ENCODE results near the gene IFNLR1. TPM values are rescaled to one million over a fixed set of nuclear protein-coding genes. Genes with fewer than 3 reads are reported as not detected.

The IFNLR1 gene
- total RNA-seq, 1 donor from 2014 or later, result 11.1 TPM

GRCh38 chr1:24150234-24151174, 36.6 kb downstream of the IFNLR1 start:
- ATAC-seq (peak; percentile 98), DNase-seq (peak; percentile 94)
- peaks cover 10% of the 10 kb centered on the region for H3K4me1 ChIP-seq
- no peak overlapping the region for H3K4me3 ChIP-seq
- TF ChIP-seq CTCF (IDR thresholded peaks at IDR 0.05), result peak; percentile 83
- no peaks in the 10 kb centered on the region for H3K36me3 ChIP-seq
- no peaks in the 10 kb centered on the region for H3K9me3 ChIP-seq
- H3K27me3 ChIP-seq, result peaks cover 6% of the 10 kb centered on the region
- intact Hi-C loops (cut with DNase I), result no loop called here
- H3K27ac ChIP-seq, result no peak overlapping the region

- H3K27ac ChIP-seq, result no peak overlapping the region
- peak; percentile 29 for ATAC-seq
- no peaks in the 10 kb centered on the region for H3K36me3 ChIP-seq
- H3K4me1 ChIP-seq, result peaks cover 10% of the 10 kb centered on the region
- DNase-seq, result no peak
- peaks cover 6% of the 10 kb centered on the region for H3K27me3 ChIP-seq
- no peak for TF ChIP-seq CTCF (IDR thresholded peaks at IDR 0.05)
- no peaks in the 10 kb centered on the region for H3K9me3 ChIP-seq
- intact Hi-C loops (cut with DNase I), result no loop called here
- no peak overlapping the region for H3K4me3 ChIP-seq
Measured at GRCh38 chr1:24149866-24150233, 37.2 kb downstream of the IFNLR1 start.

- no peak for TF ChIP-seq CTCF (IDR thresholded peaks at IDR 0.05)
- peaks cover 6% of the 10 kb centered on the region for H3K27me3 ChIP-seq
- H3K27ac ChIP-seq, result no peak overlapping the region
- H3K9me3 ChIP-seq, result no peaks in the 10 kb centered on the region
- no peak overlapping the region for H3K4me3 ChIP-seq
- ATAC-seq (no peak), DNase-seq (no peak)
- H3K4me1 ChIP-seq, result peaks cover 10% of the 10 kb centered on the region
- intact Hi-C loops (cut with DNase I), result no loop called here
- no peaks in the 10 kb centered on the region for H3K36me3 ChIP-seq
Measured at GRCh38 chr1:24147816-24148215, 39.3 kb downstream of the IFNLR1 start.

- no peak overlapping the region for H3K4me3 ChIP-seq
- intact Hi-C loops (cut with DNase I), result no loop called here
- ATAC-seq (no peak), DNase-seq (no peak)
- H3K27ac ChIP-seq, result no peak overlapping the region
- H3K36me3 ChIP-seq, result no peaks in the 10 kb centered on the region
- peaks cover 6% of the 10 kb centered on the region for H3K27me3 ChIP-seq
- no peak for TF ChIP-seq CTCF (IDR thresholded peaks at IDR 0.05)
- H3K9me3 ChIP-seq, result no peaks in the 10 kb centered on the region
- H3K4me1 ChIP-seq, result peaks cover 10% of the 10 kb centered on the region
Measured at GRCh38 chr1:24147194-24147593, 39.9 kb downstream of the IFNLR1 start.

GRCh38 chr1:24142546-24143534, 44.2 kb downstream of the IFNLR1 start, which contains the start of gene IL22RA1:
TSS of gene IL22RA1 (minus strand) at chr1:24143140. CDS start at chr1:24143082, 58 bp downstream.
- ATAC-seq, result peak; percentile 67
- TF ChIP-seq CTCF (IDR thresholded peaks at IDR 0.05), result no peak
- H3K4me1 ChIP-seq, result no peaks in the 10 kb centered on the region
- DNase-seq, result no peak
- intact Hi-C loops (cut with DNase I), result no loop called here
- no peak within 1 kb of the TSS for H3K27ac ChIP-seq
- no peaks in the 10 kb centered on the region for H3K36me3 ChIP-seq
- peak within 1 kb of the TSS; percentile 42 for H3K4me3 ChIP-seq
- no peaks in the 10 kb centered on the region for H3K27me3 ChIP-seq
- no peaks in the 10 kb centered on the region for H3K9me3 ChIP-seq
